K562 (cell line): ENCODE data around the gene SRGAP3. TPM values are rescaled to one million over a fixed set of nuclear protein-coding genes. Genes with fewer than 3 reads are reported as not detected.
A peak's percentile ranks its signal among the peaks of the same experiment; 100 is the strongest.

Source experiments
- CBFA2T3 ChIP-seq: fragments of 450-650 bp; IDR thresholded peaks from 2 replicates; pipeline ENCODE4 v1.6.1; 2017
- JUND ChIP-seq, 2 experiments: IDR thresholded peaks; 2 replicates in 1 of 2; 3 replicates in 1 of 2; pipeline ENCODE4 v1.6.1; 2011; ENCODE audit warnings: borderline replicate concordance in 2 of 2, low read depth in 2 of 2, low read length in 2 of 2, improper control_type of control experiment in 1 of 2, missing biosample characterization in 1 of 2, missing genetic modification characterization in 1 of 2, missing genetic modification reagents in 1 of 2
- KDM1A ChIP-seq, 2 experiments: fragments of 450-650 bp; IDR thresholded peaks; 2 replicates each; pipeline ENCODE4 v1.6.1; 2016; ENCODE audit warnings: mild to moderate bottlenecking in 2 of 2
- KDM4B ChIP-seq, 2 experiments: fragments of 450-650 bp in 1 of 2; sonication (generic) in 1 of 2; IDR thresholded peaks; 2 replicates each; pipeline ENCODE4 v1.6.1; 2016 to 2017; ENCODE audit warnings: borderline replicate concordance in 2 of 2, antibody characterized with exemption in 1 of 2, low read depth in 1 of 2, mild to moderate bottlenecking in 1 of 2
- LCOR ChIP-seq: sonication (generic); formaldehyde crosslinking; IDR thresholded peaks from 2 replicates; pipeline ENCODE4 v1.8.0; 2022; ENCODE audit warnings: mild to moderate bottlenecking, missing genetic modification reagents
- MCM5 ChIP-seq: fragments of 450-650 bp; IDR thresholded peaks from 2 replicates; pipeline ENCODE4 v1.6.1; 2016; ENCODE audit warnings: low read depth
- MXI1 ChIP-seq: IDR thresholded peaks from 2 replicates; pipeline ENCODE4 v1.6.1; 2011; ENCODE audit warnings: low read depth, mild to moderate bottlenecking, improper control_type of control experiment, low read length
- NFIX ChIP-seq: fragments of 250-450 bp; sonication (Bioruptor Pico); IDR thresholded peaks from 2 replicates; pipeline ENCODE4 v1.4.0; 2020; ENCODE audit warnings: low read depth, mild to moderate bottlenecking, moderate library complexity
- TCFL5 ChIP-seq: fragments of 250-450 bp; sonication (Bioruptor Pico); conservative IDR thresholded peaks from 2 replicates; pipeline ENCODE4 v1.6.1; 2021; ENCODE audit warnings: mild to moderate bottlenecking, moderate library complexity, matching md5 sums
- ZNF274 ChIP-seq: IDR thresholded peaks from 2 replicates; pipeline ENCODE4 v1.6.1; 2011; ENCODE audit warnings: low read depth, mild to moderate bottlenecking, low read length, moderate library complexity, borderline replicate concordance
- ZNF384 ChIP-seq: IDR thresholded peaks from 2 replicates; pipeline ENCODE4 v1.6.1; 2012; ENCODE audit warnings: low read depth, low read length, improper control_type of control experiment
- polyA plus RNA-seq, 8 experiments: library from polyadenylated mRNA; depleted of rRNA in 4 of 8; stranded (reverse) in 5 of 8; unstranded in 3 of 8; fragments of >200 nt; fragmentation: Nextera tagmentation in 2 of 8; fragmentation: Illumina TruSeq in 1 of 8; extraction: Ambion mirVana in 2 of 8; extraction: Trizol in 1 of 8; gene quantifications; 2 replicates each; pipeline versions ENCODE4 v1.2.1 to v1.2.3, GENCODE V29; 2011 to 2014; ENCODE audit warnings: inconsistent platforms in 1 of 8, missing spikeins in 1 of 8
- total RNA-seq, 7 experiments: library from RNA; depleted of rRNA in 6 of 7; stranded (reverse); fragments of >200 nt in 6 of 7; fragmentation: Illumina TruSeq in 2 of 7; extraction: Trizol in 2 of 7; gene quantifications; 2 replicates each; pipeline versions ENCODE4 v1.2.1 to v1.2.3, GENCODE V29; 2011 to 2021; ENCODE audit warnings: low replicate concordance in 1 of 7
- TF ChIP-seq, protein P1 (sequence below): fragments of 250-450 bp; sonication (Bioruptor Pico); IDR thresholded peaks from 2 replicates; pipeline ENCODE4 v1.5.0; 2021
- TF ChIP-seq, protein P2 (sequence below): fragments of 250-450 bp; sonication (Bioruptor Pico); IDR thresholded peaks from 2 replicates; pipeline ENCODE4 v1.5.1; 2021; ENCODE audit warnings: mild to moderate bottlenecking
- TF ChIP-seq, protein P3 (sequence below): sonication (generic); formaldehyde crosslinking; IDR thresholded peaks from 2 replicates; pipeline ENCODE4 v1.8.0; 2023; ENCODE audit warnings: missing genetic modification reagents, mild to moderate bottlenecking, borderline replicate concordance

The SRGAP3 gene
- total and polyA plus RNA-seq, 9 of the 15 experiments (the other 6 are each of a cell fraction or from before 2014, with no cell fraction given) = 0.11 to 0.85 (median 0.35) TPM; not detected in 2

DNA sequence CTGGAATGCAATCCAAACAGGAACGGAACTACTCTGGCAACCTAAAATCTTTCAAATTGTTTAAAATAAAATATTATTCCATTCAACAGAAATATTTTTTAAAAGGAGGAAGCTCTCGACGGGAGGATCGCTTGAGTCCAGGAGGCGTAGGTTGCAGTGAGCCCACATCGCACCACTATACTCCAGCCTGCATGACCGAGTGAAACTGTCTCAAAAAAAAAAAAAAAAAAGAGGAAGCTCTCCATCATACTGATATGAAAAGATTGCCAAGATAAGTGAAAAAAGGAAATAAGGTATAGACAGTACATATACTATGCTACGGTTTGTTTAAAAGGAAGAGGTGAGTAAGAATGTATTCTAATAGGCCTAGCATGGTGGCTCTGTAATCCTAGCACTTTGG is 289.8 kb downstream of the SRGAP3 start (continued):
- TF ChIP-seq LCOR (no peak), ZNF274 (no peak), MXI1 (no peak), CBFA2T3 (no peak), NFIX (CRISPR knock-in tag) (no peak), KDM4B (IDR thresholded peaks at IDR 0.05; ENCODE audit: borderline replicate concordance in 2 of 2, low read depth in 1 of 2) (no peak), ZNF384 (peak; percentile 84), TCFL5 (CRISPR knock-in tag) (no peak), JUND (IDR thresholded peaks at IDR 0.05; ENCODE audit: borderline replicate concordance, low read depth, low read length) (no peak), JUND (tag; IDR thresholded peaks at IDR 0.05; ENCODE audit: borderline replicate concordance, low read depth, low read length) (no peak), KDM1A (IDR thresholded peaks at IDR 0.05) (no peak), MCM5 (no peak)
- TF ChIP-seq, protein P1, sequence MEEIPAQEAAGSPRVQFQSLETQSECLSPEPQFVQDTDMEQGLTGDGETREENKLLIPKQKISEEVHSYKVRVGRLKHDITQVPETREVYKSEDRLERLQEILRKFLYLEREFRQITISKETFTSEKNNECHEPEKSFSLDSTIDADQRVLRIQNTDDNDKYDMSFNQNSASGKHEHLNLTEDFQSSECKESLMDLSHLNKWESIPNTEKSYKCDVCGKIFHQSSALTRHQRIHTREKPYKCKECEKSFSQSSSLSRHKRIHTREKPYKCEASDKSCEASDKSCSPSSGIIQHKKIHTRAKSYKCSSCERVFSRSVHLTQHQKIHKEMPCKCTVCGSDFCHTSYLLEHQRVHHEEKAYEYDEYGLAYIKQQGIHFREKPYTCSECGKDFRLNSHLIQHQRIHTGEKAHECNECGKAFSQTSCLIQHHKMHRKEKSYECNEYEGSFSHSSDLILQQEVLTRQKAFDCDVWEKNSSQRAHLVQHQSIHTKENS (CRISPR knock-in tag) = no peak
- TF ChIP-seq, protein P2, sequence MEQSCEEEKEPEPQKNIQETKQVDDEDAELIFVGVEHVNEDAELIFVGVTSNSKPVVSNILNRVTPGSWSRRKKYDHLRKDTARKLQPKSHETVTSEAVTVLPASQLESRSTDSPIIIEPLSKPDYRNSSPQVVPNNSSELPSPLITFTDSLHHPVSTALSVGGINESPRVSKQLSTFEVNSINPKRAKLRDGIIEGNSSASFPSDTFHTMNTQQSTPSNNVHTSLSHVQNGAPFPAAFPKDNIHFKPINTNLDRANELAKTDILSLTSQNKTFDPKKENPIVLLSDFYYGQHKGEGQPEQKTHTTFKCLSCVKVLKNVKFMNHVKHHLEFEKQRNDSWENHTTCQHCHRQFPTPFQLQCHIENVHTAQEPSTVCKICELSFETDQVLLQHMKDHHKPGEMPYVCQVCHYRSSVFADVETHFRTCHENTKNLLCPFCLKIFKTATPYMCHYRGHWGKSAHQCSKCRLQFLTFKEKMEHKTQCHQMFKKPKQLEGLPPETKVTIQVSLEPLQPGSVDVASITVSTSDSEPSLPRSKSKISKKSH (CRISPR knock-in tag) = no peak
- TF ChIP-seq, protein P3, sequence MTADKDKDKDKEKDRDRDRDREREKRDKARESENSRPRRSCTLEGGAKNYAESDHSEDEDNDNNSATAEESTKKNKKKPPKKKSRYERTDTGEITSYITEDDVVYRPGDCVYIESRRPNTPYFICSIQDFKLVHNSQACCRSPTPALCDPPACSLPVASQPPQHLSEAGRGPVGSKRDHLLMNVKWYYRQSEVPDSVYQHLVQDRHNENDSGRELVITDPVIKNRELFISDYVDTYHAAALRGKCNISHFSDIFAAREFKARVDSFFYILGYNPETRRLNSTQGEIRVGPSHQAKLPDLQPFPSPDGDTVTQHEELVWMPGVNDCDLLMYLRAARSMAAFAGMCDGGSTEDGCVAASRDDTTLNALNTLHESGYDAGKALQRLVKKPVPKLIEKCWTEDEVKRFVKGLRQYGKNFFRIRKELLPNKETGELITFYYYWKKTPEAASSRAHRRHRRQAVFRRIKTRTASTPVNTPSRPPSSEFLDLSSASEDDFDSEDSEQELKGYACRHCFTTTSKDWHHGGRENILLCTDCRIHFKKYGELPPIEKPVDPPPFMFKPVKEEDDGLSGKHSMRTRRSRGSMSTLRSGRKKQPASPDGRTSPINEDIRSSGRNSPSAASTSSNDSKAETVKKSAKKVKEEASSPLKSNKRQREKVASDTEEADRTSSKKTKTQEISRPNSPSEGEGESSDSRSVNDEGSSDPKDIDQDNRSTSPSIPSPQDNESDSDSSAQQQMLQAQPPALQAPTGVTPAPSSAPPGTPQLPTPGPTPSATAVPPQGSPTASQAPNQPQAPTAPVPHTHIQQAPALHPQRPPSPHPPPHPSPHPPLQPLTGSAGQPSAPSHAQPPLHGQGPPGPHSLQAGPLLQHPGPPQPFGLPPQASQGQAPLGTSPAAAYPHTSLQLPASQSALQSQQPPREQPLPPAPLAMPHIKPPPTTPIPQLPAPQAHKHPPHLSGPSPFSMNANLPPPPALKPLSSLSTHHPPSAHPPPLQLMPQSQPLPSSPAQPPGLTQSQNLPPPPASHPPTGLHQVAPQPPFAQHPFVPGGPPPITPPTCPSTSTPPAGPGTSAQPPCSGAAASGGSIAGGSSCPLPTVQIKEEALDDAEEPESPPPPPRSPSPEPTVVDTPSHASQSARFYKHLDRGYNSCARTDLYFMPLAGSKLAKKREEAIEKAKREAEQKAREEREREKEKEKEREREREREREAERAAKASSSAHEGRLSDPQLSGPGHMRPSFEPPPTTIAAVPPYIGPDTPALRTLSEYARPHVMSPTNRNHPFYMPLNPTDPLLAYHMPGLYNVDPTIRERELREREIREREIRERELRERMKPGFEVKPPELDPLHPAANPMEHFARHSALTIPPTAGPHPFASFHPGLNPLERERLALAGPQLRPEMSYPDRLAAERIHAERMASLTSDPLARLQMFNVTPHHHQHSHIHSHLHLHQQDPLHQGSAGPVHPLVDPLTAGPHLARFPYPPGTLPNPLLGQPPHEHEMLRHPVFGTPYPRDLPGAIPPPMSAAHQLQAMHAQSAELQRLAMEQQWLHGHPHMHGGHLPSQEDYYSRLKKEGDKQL (CRISPR knock-in tag) = no peak
